UCSD-AML1 (cell line): Measurements from ENCODE around the gene STAC.
"Not testable (repeated sequence)": the region's sequence is repeated elsewhere in the genome, so short reads cannot be mapped to it uniquely, and the experiment has no call there.

Experiments used
- DNase-seq: peaks from one replicate; lab custom pipeline; 2025; ENCODE audit not compliant: unreplicated experiment; lab: John Stamatoyannopoulos, UW

Gene STAC

DNA sequence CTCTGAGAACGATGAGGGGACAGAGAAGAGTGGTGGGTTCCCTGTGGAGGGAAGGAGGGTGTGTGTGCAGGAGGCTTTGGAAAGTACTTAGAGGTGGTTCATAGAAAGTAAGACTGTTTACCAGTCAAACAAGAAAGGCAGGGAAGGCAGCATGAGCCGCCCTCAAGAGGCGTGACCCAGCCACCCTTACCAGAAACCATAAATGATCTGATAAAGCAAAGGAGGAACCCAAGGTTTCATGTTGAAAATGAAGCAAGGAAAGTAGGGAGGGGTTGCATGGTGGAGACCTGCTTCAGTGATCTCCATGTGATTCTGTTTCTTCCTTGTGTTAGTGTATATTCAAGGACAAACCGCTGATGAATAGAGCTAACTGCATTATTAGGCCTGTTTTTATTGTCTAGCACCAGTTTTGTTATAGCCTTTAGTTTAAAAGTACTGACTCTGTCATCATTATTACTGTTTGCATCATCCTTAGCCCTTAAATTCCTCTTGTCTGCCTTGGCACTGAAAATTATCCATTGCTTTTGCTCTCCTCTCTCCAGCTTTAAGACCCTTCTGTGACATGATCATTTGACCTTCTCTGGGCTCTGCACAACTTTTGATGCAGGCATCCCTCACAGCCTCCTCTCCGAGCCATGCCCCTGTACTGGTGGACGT lies 96.1 kb downstream of the STAC start:
- DNase-seq = no peak

DNA sequence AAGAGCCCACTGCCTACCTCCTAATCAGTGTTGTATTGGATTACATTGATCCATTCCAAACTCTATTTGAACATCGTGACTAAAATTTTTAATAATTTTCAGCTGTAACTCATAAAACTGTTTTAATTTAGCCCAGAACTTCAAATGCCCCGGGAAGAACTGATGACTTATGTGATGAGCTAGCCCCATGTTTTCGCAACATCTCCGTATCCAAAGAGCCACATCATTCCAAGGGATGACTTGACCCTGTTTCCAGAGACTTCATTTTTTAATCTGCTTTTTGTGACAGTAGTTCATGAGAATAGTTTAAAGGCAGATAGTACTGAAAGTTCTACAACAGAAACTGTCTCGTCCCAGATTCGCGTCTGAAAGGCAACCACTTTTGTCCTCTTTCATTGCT lies 97.4 kb downstream of the STAC start:
- DNase-seq = no peak

DNA sequence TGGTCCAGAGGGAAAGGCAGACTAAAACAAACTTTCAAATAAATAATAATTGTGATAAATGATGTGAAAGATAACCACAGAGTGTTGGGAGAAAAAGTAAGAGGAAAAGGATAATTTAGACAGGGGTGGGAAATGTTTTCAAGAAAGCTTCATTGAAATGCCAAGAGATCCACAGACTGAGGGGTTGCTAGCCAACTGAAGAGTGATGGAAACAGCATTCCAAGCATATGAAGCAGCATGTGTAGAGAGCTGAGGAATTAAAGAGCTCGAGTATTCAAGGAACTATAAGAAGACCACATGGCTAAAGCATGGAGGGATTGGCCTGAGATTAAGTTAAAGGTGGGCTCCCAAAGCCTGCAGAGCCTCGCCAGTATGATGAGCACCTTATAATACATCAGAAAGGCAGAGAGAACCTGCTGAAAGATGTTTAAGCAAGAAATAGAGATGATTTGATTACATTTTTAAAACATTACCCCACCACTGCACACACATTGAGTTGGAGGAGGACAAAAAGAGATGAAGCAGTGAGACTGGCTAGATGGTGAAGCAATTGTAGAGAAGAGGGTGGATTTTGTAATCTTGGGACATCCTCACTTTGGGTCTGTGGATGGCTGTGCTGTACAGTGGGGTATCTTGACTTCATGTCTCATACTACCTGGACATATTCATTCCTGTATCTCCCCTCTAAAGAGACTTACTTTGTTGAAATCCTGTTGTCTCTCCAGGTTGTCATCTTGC lies 100.8 kb downstream of the STAC start:
- no peak for DNase-seq

DNA sequence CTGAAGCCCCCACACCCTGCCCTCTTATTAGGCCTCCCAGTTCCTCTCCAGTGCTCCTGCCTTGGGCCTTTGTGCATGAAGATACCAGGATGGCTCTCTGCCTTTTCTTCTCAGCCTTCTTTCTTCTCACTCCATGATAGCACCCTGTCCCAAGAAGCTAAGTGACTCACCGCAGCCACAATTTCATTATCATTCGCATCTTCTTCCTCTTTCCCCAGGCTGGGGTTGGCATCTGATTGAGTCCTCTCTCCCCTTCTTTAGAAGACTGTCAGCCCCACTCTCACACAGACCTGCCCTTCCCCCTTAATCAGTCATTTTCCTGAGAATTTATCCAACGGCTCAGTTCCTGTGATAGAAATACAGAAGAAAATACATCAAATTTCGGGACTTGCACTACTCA lies 102.0 kb downstream of the STAC start:
- no peak for DNase-seq

DNA sequence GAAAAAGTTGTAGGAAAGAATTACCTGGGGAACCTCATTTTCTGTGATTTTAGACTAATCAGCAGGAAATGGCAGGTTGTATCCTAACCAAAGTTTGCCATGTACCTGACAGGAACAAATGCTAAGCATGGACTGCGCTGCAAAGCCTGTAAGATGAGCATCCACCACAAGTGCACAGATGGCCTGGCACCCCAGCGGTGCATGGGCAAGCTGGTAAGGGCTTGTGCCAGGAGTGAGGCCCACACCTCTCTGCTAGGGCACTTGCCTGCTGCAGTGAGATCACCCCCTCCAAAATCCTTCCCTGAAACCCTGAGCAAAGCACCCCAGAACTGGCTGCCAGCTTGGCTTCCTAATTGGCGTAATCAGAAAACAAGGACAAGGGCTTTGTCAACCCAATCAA lies 102.6 kb downstream of the STAC start:
- no peak for DNase-seq

DNA sequence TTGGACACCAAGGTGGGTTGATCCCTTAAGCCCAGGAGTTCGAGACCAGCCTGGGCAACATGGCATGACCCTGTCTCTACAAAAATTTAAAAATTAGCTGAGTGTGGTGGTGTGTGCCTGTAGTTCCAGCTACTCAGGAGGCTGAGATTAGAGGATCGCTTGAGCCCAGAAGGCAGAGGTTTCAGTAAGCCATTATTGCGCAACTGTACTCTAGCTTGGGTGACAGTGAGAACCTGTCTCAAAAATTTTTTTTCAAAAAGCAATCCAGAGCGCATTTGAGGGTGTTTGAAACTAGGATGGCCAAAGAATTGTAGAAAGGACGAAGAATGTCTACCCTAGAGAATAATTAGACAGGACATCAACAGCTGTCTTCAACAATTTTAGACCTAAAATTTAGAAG lies 103.4 kb downstream of the STAC start:
- DNase-seq = no peak

DNA sequence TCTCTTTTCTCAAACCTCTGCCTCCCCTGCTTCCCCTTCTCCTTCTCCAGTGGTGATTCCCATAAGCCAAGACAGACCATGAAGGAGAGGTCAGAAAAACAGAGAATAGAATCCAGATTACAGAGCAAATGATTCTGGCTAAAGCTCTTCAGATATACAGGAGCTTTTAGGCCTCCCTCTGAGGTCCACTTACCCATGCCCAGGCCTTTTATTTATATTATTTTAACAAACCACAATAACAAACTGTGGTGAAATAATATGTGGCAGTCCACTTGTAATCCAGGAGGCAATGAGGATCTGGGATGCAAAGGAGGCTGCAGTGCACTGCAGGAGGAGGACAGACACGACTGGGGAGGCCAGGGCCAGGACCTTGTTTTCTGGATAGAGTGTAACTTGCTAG lies 104.1 kb downstream of the STAC start:
- DNase-seq = no peak

DNA sequence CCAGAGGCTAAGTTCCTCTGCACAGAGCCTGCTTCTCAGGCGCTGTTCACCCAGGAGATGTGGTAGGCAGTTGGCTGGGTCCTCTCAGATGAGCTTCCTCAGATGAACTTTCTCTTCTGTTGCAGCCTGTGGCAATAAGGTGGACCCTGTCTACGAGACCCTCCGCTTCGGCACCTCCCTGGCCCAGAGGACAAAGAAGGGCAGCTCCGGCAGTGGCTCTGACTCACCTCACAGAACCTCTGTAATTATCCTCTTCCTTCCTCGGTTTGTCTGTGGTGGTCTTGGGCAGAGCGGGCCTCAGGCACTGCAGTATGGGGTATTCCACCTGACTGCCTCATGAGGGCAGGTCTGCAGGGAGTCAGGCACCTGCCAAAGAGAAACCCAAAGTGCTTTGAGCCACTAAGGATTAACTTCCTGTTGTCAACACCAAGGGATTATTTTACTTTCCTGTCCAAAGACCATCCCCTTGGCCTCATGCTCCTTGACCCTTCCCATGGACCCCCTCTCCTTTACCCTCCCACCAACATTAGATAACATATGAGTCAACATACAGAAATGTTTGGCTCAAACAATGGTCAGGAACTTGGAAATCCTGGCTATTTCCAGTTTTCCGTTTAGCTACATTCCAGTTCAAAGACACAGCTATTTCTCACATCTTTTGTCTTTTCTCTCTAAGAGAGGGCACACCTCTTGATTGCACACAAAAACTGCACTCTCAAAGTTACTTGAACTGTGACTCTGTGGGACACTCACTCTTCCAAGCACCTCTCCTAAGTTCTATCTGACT lies 105.9 kb downstream of the STAC start:
- no peak for DNase-seq

DNA sequence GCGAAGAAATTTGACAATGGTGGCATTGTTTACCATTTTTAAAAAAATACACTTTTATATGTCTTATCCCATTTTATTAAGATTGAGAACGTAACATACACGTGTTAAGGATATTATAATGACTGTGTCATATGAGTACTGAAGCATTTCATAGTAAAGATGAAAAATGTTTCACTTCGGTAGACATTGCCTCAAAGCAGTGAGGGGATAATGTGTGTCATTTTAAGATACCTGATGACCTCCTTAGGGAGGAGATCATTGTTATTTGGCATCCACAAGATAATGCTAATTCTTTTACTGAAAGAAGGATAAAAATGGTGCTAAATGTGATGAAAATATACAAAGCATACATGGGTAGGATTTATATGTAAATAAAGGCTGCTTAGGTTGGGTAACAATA lies 107.3 kb downstream of the STAC start:
- DNase-seq = no peak

DNA sequence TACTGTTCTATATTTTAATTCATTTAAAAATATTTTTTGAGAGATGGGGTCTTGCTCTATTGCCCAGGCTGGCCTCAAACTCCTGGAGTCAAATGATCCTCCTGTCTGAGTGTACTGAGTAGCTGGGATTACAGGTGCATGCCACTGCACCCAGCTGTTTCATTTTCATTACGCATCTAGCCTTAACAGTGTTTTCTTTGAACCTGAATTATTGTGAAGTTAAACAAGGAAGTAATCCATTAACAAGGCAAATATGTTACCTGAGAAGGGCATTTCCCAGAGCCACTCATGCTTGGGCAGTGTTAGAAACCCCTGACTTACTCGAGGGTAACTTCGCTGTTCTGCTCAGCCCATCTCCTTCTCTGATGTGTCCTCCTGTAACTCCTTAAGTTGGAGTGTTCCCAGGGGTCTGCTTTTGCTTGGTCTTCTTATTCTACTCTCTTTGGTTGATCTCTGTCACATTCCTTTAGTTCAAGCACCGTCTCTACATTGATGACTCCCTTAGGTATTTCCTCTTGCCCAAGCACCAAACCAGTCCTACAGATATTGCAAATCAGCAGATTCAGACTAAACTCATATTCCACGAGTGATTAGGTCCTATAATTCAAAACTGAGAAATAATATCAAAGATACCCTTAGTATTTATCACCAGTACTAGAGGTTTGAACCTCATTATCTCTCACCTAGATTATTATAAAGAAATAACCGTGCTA lies 107.9 kb downstream of the STAC start:
- DNase-seq = no peak

DNA sequence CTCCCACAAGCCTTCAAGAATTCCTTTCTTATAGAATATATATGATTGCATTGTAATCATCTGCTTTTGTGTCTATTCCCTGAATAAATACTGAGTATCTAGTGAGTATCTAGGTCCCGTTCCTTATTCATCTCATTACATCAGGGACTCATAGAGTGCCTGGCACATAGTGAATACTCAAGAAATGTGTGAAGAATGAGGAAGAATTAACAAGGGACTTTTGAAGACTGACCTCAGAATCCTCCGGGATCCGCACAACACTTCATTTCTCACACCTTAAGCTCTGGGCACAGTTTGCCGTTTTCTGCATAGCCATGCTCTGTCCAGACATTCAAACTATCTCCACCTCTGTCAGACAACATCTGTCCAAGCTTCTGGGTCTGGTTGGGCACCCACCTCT lies 108.8 kb downstream of the STAC start:
- DNase-seq = no peak

DNA sequence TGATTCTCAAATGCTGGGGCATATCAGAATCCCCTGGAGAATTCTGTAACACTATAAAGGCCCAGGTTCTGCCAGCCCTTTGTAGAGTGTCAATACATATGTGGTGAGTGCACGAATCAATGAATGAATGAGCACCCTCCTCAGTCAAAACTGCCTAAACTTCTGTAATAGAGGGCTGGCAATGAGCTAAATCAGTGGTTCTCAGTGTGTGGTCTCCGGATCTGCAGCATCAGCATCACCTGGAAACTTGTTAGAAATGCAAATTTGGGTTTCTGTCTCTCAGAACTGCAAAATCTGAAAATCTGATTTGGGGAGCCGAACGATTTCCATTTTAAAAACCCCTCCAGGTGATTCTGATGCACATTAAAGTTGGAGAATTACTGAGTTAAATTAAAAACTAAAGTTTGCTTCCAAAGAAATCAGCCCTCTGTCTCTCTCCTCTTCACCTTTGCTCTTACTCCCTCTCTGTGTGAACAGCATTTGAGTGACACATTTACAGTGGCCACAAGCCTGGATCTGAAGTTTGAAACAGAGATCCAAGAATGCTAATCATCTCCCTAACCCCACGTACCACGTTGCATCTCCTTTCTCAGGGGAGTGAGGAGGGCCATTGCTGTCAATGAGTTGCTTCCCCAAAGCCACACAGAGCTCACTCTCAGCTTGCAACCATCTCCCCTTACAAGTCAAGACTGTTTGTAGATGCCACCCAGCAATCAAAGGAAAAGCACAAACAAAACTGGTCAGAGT lies 109.5 kb downstream of the STAC start:
- no peak for DNase-seq

DNA sequence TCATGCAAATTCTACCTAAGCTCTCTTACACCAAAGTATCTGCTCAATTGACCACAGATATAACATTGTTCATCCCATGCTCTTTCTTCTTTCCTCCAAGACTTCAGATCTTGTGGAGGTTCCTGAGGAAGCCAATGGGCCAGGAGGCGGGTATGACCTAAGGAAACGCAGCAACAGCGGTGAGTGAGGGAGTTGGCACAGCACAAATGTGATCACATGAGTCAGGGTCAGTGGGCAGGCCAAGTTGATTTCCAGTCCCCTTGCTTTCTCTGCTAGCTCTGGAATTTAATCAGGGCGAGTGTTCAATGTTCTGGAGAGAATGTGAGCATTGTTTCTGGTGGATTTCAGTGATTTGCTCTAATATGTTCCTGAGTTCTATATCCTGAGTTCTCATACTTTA lies 112.7 kb downstream of the STAC start:
- no peak for DNase-seq

DNA sequence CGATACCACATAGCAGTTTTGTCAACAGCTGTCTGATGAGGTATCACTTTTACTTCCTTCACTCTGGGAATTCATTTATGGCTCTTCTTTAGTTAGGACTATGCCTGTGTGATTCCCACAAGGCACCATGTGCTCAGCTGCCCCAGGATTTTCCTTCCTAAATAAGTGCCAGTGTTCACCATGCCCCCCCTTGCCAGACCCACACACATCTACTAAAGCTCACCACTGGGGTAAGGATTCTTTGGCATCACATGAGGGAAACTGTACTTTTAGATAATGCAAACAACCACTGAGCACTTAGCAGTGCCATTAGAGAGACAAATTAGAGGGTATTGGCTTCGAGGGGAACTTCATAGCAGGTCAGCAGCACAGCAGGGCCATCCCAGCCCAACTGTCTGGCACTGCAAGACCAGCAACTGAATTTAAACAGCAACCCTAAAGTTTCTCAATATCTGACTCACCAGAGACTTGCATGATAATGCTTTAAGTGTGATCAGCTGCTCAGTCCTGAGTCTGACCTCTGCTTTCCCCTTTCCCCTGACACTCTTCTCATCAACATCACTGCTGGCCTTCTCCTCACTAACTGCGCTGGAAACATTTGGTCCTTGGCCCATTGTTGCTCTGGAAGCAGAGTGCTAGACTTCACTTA lies 114.3 kb downstream of the STAC start:
- DNase-seq = no peak

DNA sequence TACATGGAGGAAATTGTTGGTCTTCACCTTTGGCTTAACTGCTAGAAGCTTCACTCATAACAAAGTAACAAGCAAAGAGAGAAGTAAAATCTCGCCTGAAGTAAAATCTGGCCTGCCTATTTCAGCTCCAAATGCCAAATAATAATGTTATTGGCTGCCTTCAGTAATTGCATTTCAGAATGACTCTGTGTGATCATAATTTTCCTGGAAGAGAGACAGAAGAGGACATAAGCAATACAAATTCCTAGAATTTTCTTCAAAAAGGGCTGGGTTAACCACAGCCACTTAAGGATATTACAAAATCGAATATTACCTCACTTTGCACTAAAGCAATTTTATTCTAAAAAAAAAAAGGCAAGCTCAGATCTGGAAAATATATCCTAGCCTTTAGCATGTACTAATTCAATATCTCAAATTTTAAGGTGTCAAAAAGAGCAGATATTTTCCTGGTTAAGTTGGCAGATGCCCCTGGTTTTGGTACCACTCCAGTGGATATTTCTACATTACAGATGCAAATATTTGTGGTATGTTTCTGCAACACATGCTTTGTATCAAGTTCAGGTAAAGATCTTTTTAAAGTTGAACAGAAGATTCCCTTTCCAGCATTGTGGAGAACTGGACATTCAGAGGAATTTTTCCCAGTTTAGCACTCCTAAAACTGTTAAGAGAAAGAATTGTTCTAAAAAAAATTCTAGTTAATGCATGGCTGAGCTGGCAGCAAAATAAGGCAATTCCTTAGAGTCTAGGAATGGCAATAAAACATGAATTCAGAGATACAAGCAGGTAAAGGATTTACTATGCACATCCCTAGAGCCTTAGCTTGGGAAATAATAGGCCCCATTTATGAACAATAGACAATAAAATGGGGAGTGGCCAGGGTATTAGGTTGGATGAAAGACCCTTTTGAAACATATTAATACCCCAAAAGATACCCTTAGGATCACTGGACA lies 116.7 kb downstream of the STAC start:
- no peak for DNase-seq

DNA sequence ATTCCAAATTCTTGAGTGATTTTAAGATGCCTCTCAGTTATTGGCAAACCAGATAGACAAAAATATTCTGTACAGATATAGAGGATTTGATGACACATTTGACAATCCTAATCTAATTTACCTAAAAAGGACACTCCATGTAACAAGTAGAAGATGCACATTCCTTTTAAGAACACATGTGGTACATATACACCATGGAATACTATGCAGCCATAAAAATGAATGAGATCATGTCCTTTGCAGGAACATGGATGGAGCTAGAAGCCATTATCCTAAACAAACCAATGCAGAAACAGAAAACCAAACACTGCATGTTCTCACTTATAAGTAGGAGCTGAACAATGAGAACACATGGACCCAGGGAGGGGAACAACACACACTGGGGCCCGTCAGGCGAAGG lies 119.7 kb downstream of the STAC start:
- not testable (repeated sequence) for DNase-seq

DNA sequence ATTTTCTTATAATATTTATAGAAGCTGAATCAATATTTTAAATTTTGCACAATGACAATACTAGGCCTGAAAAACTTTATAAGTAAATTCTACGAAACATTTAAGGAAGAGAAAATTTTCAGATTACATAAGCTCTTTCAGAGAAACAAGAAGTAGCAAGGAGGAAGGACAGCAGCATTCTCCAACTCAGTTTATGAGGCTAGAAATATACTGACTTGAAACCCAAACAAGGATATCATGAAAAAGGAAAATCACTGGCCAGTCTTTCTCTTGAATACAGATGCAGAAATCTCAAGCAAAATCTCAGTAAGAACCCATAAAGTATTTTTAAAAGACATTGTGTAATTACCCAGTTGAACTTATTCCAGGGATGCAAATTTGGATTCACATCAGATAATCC lies 121.3 kb downstream of the STAC start:
- no peak for DNase-seq

DNA sequence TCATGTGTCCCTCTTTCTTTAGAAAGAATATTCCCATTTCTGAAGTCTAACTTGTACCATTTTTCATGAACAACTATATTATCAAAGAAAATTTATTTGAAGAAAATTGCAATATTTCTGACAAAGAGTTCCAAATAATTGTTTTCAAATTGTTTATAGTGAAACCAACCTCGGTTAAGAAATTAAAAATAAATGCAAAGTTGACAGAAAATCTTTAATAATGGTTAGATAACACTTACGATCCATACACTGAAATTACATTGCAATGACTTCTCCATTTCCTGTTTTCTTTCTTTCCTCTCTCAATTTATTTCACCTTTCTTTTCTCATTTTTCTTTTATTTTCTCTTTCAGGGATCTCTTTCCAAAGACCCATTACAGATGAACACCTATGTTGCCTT lies 125.1 kb downstream of the STAC start:
- no peak for DNase-seq

DNA sequence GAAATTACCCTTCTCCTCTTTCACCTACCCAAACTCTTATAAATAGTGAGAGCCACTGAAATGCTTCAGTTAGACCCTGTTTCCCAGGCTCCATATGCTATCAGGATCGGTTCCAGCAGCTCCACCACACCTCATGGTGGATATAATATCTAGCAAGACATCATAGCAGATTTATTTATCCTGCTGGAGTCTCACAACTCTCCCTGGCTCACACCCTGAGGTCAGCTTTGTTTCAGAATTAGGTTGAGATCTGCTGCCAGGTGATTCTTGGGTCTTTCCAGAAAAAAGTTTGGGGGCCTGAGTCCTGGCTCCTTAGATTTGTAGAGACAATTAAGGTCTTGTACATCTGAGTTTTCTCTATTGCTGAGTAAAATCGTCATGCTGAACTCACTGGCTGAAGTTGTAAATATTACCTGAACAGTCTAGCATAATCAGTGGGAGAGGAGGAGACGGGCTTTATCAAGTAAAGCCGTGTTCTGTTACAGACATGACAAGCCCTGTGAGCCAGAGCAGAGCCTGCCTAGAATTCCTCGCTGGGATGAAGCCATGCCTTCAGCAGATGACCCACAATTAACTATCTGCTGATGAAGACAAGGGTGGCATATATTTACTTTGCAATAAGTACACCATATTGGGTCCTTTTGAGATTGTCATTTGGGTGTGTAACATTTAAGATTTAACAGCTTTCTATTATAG lies 131.6 kb downstream of the STAC start:
- DNase-seq = no peak
